ENCODE measurements around the gene PLCB2.

The PLCB2 gene

DNA sequence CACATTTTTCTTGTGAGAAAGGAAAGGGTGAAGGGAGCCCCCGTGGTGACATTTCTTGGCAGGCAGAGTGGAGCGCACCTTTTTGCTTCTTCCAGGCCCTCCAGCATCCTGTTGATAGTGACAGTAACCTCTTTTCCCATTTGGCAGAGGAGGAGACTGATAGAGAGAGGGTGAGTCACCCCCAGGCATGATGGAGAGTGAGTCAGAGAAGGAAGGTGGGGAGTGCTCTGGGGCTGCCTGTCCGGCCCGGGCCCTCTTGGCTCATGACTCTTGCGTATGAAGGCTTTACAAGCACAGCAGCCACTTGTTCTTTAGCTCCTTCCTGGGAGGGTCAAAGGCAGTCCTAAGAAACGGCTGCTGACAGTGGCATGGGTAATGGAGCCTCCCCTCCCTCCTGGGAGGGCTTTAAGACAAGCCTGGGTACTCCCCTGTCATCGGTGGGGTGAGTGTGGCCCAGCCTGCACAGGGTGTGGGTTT lies 40.9 kb downstream of the PLCB2 start:
- Histone ChIP-seq H3K27ac (replicated peaks) (no peak overlapping the region), H3K27me3 (ENCODE audit: insufficient read depth, poor library complexity, severe bottlenecking) (no peaks in the 10 kb centered on the region), H3K4me3 (replicated peaks; ENCODE audit: insufficient read depth, low read length) (no peak overlapping the region)
- DNase-seq (ENCODE audit: low read depth in 1 of 2, low spot score in 1 of 2), result no peak
- TF ChIP-seq, protein P1, sequence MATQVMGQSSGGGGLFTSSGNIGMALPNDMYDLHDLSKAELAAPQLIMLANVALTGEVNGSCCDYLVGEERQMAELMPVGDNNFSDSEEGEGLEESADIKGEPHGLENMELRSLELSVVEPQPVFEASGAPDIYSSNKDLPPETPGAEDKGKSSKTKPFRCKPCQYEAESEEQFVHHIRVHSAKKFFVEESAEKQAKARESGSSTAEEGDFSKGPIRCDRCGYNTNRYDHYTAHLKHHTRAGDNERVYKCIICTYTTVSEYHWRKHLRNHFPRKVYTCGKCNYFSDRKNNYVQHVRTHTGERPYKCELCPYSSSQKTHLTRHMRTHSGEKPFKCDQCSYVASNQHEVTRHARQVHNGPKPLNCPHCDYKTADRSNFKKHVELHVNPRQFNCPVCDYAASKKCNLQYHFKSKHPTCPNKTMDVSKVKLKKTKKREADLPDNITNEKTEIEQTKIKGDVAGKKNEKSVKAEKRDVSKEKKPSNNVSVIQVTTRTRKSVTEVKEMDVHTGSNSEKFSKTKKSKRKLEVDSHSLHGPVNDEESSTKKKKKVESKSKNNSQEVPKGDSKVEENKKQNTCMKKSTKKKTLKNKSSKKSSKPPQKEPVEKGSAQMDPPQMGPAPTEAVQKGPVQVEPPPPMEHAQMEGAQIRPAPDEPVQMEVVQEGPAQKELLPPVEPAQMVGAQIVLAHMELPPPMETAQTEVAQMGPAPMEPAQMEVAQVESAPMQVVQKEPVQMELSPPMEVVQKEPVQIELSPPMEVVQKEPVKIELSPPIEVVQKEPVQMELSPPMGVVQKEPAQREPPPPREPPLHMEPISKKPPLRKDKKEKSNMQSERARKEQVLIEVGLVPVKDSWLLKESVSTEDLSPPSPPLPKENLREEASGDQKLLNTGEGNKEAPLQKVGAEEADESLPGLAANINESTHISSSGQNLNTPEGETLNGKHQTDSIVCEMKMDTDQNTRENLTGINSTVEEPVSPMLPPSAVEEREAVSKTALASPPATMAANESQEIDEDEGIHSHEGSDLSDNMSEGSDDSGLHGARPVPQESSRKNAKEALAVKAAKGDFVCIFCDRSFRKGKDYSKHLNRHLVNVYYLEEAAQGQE (IDR thresholded peaks at IDR 0.05; ENCODE audit: insufficient replicate concordance, low read depth), result no peak
- TF ChIP-seq SPI1 (IDR thresholded peaks at IDR 0.05; ENCODE audit: borderline replicate concordance, low read depth) (no peak), GABPA (IDR thresholded peaks at IDR 0.05; ENCODE audit: low read depth) (no peak), POLR2AphosphoS5 (IDR thresholded peaks at IDR 0.05; ENCODE audit: low read depth) (no peak)
- TF ChIP-seq, protein P2, sequence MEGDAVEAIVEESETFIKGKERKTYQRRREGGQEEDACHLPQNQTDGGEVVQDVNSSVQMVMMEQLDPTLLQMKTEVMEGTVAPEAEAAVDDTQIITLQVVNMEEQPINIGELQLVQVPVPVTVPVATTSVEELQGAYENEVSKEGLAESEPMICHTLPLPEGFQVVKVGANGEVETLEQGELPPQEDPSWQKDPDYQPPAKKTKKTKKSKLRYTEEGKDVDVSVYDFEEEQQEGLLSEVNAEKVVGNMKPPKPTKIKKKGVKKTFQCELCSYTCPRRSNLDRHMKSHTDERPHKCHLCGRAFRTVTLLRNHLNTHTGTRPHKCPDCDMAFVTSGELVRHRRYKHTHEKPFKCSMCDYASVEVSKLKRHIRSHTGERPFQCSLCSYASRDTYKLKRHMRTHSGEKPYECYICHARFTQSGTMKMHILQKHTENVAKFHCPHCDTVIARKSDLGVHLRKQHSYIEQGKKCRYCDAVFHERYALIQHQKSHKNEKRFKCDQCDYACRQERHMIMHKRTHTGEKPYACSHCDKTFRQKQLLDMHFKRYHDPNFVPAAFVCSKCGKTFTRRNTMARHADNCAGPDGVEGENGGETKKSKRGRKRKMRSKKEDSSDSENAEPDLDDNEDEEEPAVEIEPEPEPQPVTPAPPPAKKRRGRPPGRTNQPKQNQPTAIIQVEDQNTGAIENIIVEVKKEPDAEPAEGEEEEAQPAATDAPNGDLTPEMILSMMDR (IDR thresholded peaks at IDR 0.05; ENCODE audit: insufficient read depth, low read length), result no peak

DNA sequence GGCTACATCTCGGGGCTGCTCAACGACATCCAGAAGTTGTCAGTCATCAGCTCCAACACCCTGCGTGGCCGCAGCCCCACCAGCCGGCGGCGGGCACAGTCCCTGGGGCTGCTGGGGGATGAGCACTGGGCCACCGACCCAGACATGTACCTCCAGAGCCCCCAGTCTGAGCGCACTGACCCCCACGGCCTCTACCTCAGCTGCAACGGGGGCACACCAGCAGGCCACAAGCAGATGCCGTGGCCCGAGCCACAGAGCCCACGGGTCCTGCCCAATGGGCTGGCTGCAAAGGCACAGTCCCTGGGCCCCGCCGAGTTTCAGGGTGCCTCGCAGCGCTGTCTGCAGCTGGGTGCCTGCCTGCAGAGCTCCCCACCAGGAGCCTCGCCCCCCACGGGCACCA lies 41.9 kb downstream of the PLCB2 start:
- DNase-seq (ENCODE audit: low read depth in 1 of 2, low spot score in 1 of 2), result no peak
- H3K27me3 ChIP-seq (ENCODE audit: insufficient read depth, poor library complexity, severe bottlenecking), result no peaks in the 10 kb centered on the region
- H3K27ac ChIP-seq (replicated peaks), result no peak overlapping the region
- TF ChIP-seq, protein P1 (IDR thresholded peaks at IDR 0.05; ENCODE audit: insufficient replicate concordance, low read depth), result no peak
- TF ChIP-seq GABPA (IDR thresholded peaks at IDR 0.05; ENCODE audit: low read depth), result no peak
- TF ChIP-seq POLR2AphosphoS5 (IDR thresholded peaks at IDR 0.05; ENCODE audit: low read depth), result no peak
- no peak overlapping the region for H3K4me3 ChIP-seq (replicated peaks; ENCODE audit: insufficient read depth, low read length)

DNA sequence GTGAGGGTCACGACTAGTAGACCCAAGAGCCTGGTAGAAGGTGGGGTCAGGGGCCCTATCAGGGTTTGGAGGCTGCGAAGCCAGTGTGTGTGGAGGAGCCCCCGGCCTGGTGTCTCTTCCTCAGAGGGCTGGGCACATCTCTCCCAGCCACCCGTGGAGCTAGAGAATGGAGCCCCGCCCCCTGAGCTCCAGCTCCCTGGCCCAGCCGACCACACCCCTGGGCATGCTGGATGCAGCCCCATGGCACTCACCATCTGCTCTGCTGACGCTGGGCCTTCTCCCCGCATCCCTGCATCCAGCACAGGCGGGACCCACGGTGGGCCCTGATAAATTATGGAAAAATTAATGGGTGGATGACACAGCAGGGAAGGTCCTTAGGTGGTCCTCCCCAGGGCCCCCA lies 42.4 kb downstream of the PLCB2 start:
- Histone ChIP-seq H3K27ac (replicated peaks) (no peak overlapping the region), H3K4me3 (replicated peaks; ENCODE audit: insufficient read depth, low read length) (no peak overlapping the region), H3K27me3 (ENCODE audit: insufficient read depth, poor library complexity, severe bottlenecking) (no peaks in the 10 kb centered on the region)
- TF ChIP-seq POLR2AphosphoS5 (IDR thresholded peaks at IDR 0.05; ENCODE audit: low read depth) (no peak), GABPA (IDR thresholded peaks at IDR 0.05; ENCODE audit: low read depth) (no peak), SPI1 (IDR thresholded peaks at IDR 0.05; ENCODE audit: borderline replicate concordance, low read depth) (no peak)
- TF ChIP-seq, protein P1 (IDR thresholded peaks at IDR 0.05; ENCODE audit: insufficient replicate concordance, low read depth), result no peak
- TF ChIP-seq, protein P2 (IDR thresholded peaks at IDR 0.05; ENCODE audit: insufficient read depth, low read length), result no peak
- DNase-seq (ENCODE audit: low read depth in 1 of 2, low spot score in 1 of 2), result no peak
